ENCODE data around the gene LIF.
A peak's percentile ranks its signal among the peaks of the same experiment; 100 is the strongest.

Gene LIF

GRCh38 chr22:30245985-30246813, at the start of gene LIF:
Gene LIF (minus strand): TSS chr22:30246759. CDS start chr22:30246695, 64 bp downstream.
- peaks cover 8% of the 10 kb centered on the region; the same call in 1 of the 2 replicates for H3K36me3 ChIP-seq
- no peaks in the 10 kb centered on the region for H3K27me3 ChIP-seq (ENCODE audit: insufficient read depth, low read depth, severe bottlenecking)
- peak within 1 kb of the TSS; percentile 70 for H3K4me3 ChIP-seq (ENCODE audit: low read depth, low read length)
- TF ChIP-seq CTCF (IDR thresholded peaks at IDR 0.05; ENCODE audit: low read depth, low read length) = 0 out of 2 replicates have a peak, but pooled peaks have one; percentile 36
- H3K9me3 ChIP-seq (ENCODE audit: severe bottlenecking) = no peaks in the 10 kb centered on the region
- peak; percentile 57 for DNase-seq
- peak within 1 kb of the TSS; percentile 60 for H3K27ac ChIP-seq

DNA sequence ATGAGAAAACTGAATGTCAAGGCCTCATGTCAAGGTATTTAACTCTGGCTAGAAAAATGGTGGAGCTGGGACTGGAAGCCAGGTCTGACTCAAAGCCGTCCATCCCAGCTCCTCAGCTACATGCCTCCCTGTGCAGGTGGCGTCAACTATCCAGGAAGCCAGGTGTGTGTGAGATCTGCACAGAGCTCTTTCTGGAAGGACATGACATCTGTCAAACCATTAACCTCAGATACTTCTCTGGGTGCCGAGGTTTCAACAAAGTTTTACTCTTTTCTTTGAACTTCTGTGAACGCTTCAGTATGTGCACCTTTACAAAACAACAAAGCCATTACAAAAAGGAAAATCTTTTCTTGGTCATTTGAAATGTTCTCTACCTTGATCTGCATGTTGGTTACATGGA, 49.8 kb upstream of the LIF start:
- Histone ChIP-seq H3K36me3 (peaks cover 34% of the 10 kb centered on the region), H3K27me3 (ENCODE audit: insufficient read depth, low read depth, severe bottlenecking) (no peaks in the 10 kb centered on the region), H3K27ac (no peak overlapping the region), H3K9me3 (ENCODE audit: severe bottlenecking) (no peaks in the 10 kb centered on the region), H3K4me3 (ENCODE audit: low read depth, low read length) (no peak overlapping the region)
- no peak for DNase-seq
- no peak for TF ChIP-seq CTCF (IDR thresholded peaks at IDR 0.05; ENCODE audit: low read depth, low read length)

DNA sequence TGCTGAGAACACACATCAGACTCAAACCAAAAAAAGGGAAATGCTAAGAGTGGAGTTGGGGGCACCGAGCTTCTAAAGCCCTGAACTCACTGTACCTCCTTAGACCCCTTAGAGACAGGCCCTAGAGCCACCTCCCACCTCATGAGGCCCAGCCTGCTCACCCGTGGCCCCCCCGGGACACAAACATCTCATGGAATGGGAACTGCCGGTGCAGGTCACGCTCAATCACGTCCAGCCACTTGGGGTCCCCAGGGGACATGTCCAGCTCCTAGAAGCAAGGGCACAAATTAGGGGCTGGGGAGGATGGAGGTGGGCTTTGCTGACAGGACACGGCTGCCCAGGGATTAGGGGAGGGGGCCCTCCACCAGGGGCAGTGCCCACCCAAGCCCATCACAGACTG, 49.0 kb upstream of the LIF start:
- no peak for DNase-seq
- Histone ChIP-seq H3K27ac (no peak overlapping the region), H3K9me3 (ENCODE audit: severe bottlenecking) (no peaks in the 10 kb centered on the region), H3K27me3 (ENCODE audit: insufficient read depth, low read depth, severe bottlenecking) (no peaks in the 10 kb centered on the region), H3K4me3 (ENCODE audit: low read depth, low read length) (no peak overlapping the region), H3K36me3 (peaks cover 36% of the 10 kb centered on the region)
- TF ChIP-seq CTCF (IDR thresholded peaks at IDR 0.05; ENCODE audit: low read depth, low read length) = no peak

DNA sequence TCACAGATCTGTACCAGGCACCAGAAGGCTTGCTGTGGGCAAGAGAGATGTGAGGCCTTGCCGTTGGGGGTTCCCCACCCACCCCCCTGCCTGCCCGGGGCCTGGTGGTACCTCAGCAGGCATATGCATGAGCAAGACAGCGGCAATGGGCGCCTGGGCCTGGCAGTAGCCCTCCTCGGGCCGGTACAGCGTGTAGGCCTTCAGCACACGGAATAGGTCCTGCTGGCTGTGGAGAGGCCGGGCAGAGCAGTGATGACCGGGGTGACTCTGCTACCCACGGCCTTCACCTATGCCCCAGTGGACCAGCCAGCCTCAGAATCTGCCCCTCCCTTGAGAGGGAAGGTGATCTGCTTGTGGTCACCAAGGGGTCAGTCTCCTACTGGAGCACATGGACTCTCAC, 48.3 kb upstream of the LIF start:
- no peaks in the 10 kb centered on the region for H3K9me3 ChIP-seq (ENCODE audit: severe bottlenecking)
- TF ChIP-seq CTCF (IDR thresholded peaks at IDR 0.05; ENCODE audit: low read depth, low read length) = no peak
- no peak for DNase-seq
- H3K4me3 ChIP-seq (ENCODE audit: low read depth, low read length) = no peak overlapping the region
- H3K27ac ChIP-seq = no peak overlapping the region
- H3K36me3 ChIP-seq = peaks cover 36% of the 10 kb centered on the region
- no peaks in the 10 kb centered on the region for H3K27me3 ChIP-seq (ENCODE audit: insufficient read depth, low read depth, severe bottlenecking)

- H3K9me3 ChIP-seq (ENCODE audit: severe bottlenecking) = no peaks in the 10 kb centered on the region
- H3K27ac ChIP-seq = peak overlapping the region; percentile 37; the same call in 1 of the 2 replicates
- TF ChIP-seq CTCF (IDR thresholded peaks at IDR 0.05; ENCODE audit: low read depth, low read length) = no peak
- peak; percentile 63 for DNase-seq
- no peaks in the 10 kb centered on the region for H3K27me3 ChIP-seq (ENCODE audit: insufficient read depth, low read depth, severe bottlenecking)
- H3K4me3 ChIP-seq (ENCODE audit: low read depth, low read length) = no peak overlapping the region
- H3K36me3 ChIP-seq = peaks cover 36% of the 10 kb centered on the region
Observed at GRCh38 chr22:30294066-30294465, 47.5 kb upstream of the LIF start.
